PC-9 (cell line): ENCODE measurements around the gene TMEM208. TPM values are rescaled to one million over a fixed set of nuclear protein-coding genes. Genes with fewer than 3 reads are reported as not detected.

Source experiments
- BruUV-seq: library from RNA; stranded (reverse); fragments of 400-500 nt; replicated peaks from 2 replicates; lab custom pipeline; 2021; lab: Mats Ljungman, UMichigan
- CTCF ChIA-PET: fragments of 300-600 bp; sonication (Branson Sonifier 250); formaldehyde crosslinking; loops from one replicate; lab custom pipeline; 2022; ENCODE audit warnings: antibody characterized with exemption; lab: Charles Lee
- POLR2A ChIA-PET: fragments of 300-600 bp; sonication (Branson Sonifier 250); formaldehyde crosslinking; loops from one replicate; lab custom pipeline; 2022; ENCODE audit warnings: antibody characterized with exemption; ENCODE audit not compliant: unreplicated experiment; lab: Charles Lee
- DNase-seq, 2 experiments: peaks; one replicate each; pipeline versions ENCODE4 v3.0.0 to v3.0.0-alpha.2; 2015 to 2022; ENCODE audit warnings: mixed read lengths in 1 of 2
- H2AFZ ChIP-seq: fragments of 200-600 bp; sonication (generic); 2 replicates; pipeline ENCODE4 v1.8.1; 2017; ENCODE audit warnings: antibody characterized with exemption
- H3F3A ChIP-seq: fragments of 200-600 bp; sonication (generic); 2 replicates; pipeline ENCODE4 v1.8.1; 2017; ENCODE audit warnings: antibody characterized with exemption, mild to moderate bottlenecking, low read depth; ENCODE audit not compliant: insufficient read depth
- H3K27ac ChIP-seq: fragments of 200-600 bp; sonication (generic); 2 replicates; pipeline ENCODE4 v1.6.1; 2016; ENCODE audit warnings: mixed run types
- H3K27me3 ChIP-seq: fragments of 200-600 bp; sonication (generic); 2 replicates; pipeline ENCODE4 v1.6.1; 2016; ENCODE audit warnings: low read depth, mixed run types; ENCODE audit not compliant: insufficient read depth
- H3K36me3 ChIP-seq: fragments of 200-600 bp; sonication (generic); 2 replicates; pipeline ENCODE4 v1.6.1; 2016; ENCODE audit warnings: low read depth, mixed run types
- H3K4me1 ChIP-seq: fragments of 200-600 bp; sonication (generic); replicated peaks from 2 replicates; pipeline ENCODE4 v1.6.1; 2016; ENCODE audit warnings: mixed run types; ENCODE audit not compliant: insufficient read depth
- H3K4me2 ChIP-seq: fragments of 200-600 bp; sonication (generic); 2 replicates; pipeline ENCODE4 v1.6.1; 2017; ENCODE audit warnings: mixed run types
- H3K4me3 ChIP-seq: fragments of 200-600 bp; sonication (generic); 2 replicates; pipeline ENCODE4 v1.6.1; 2016; ENCODE audit warnings: mixed run types
- H3K79me2 ChIP-seq: fragments of 200-600 bp; sonication (generic); 2 replicates; pipeline ENCODE4 v1.6.1; 2017; ENCODE audit warnings: low read depth, mixed run types
- H3K9me2 ChIP-seq: fragments of 200-600 bp; sonication (generic); 2 replicates; pipeline ENCODE4 v1.8.1; 2017; ENCODE audit warnings: mild to moderate bottlenecking; ENCODE audit not compliant: insufficient read depth
- H3K9me3 ChIP-seq: fragments of 200-600 bp; sonication (generic); 2 replicates; pipeline ENCODE4 v1.8.1; 2016; ENCODE audit warnings: low read depth; ENCODE audit not compliant: insufficient read depth
- H4K20me1 ChIP-seq: fragments of 200-600 bp; sonication (generic); 2 replicates; pipeline ENCODE4 v1.8.1; 2017; ENCODE audit not compliant: insufficient read depth
- CTCF ChIP-seq: fragments of 200-600 bp; sonication (generic); conservative IDR thresholded peaks from 2 replicates; pipeline ENCODE4 v1.6.1; 2017; ENCODE audit warnings: mixed run types, antibody characterized with exemption, mild to moderate bottlenecking, moderate library complexity
- EZH2 ChIP-seq: fragments of 200-600 bp; sonication (generic); IDR thresholded peaks from 2 replicates; pipeline ENCODE4 v1.8.0; 2017; ENCODE audit warnings: antibody characterized with exemption, low read depth
- intact Hi-C: fragments of 100-400 bp; cut with micrococcal nuclease; formaldehyde crosslinking; loops from one replicate; pipeline ENCODE4 v1.10.0; 2022; ENCODE audit not compliant: unreplicated experiment
- total RNA-seq: library from RNA; stranded (reverse); gene quantifications from 2 replicates; pipeline ENCODE4 v1.2.3, GENCODE V29; 2021

The TMEM208 gene
- total RNA-seq, 1 experiment from 2014 or later: 39.5 TPM

- H3K9me3 ChIP-seq: no peaks in the 10 kb centered on the region
- TF ChIP-seq CTCF (no peak), EZH2 (no peak)
- intact Hi-C loops: no loop called here
- H2AFZ ChIP-seq: no peak overlapping the region
- peaks cover 41% of the 10 kb centered on the region for H3K4me1 ChIP-seq
- H3K79me2 ChIP-seq: peaks cover 18% of the 10 kb centered on the region
- H3K9me2 ChIP-seq: no peaks in the 10 kb centered on the region
- H3F3A ChIP-seq: peaks cover 20% of the 10 kb centered on the region; the same call in 1 of the 2 replicates
- CTCF ChIA-PET: no interaction called here
- no peak overlapping the region for H3K4me3 ChIP-seq
- peak in 1 of 2 experiments; percentile 27 for DNase-seq
- no peak overlapping the region for H3K27ac ChIP-seq
- peaks cover 6% of the 10 kb centered on the region; the same call in 1 of the 2 replicates for H4K20me1 ChIP-seq
- no peak overlapping the region for H3K4me2 ChIP-seq
- POLR2A ChIA-PET: no interaction called here
- no peaks in the 10 kb centered on the region for H3K27me3 ChIP-seq
- BruUV-seq: no TSS peak
- H3K36me3 ChIP-seq: no peaks in the 10 kb centered on the region
These were observed 38.1 kb upstream of the TMEM208 start for GRCh38 chr16:67188798-67189197.

GRCh38 chr16:67190041-67190440 lies 36.9 kb upstream of the TMEM208 start, which contains the start of gene EXOC3L1:
EXOC3L1 (minus strand) TSS chr16:67190136; CDS start chr16:67189676, 460 bp downstream.
- no peak within 1 kb of the TSS for H3K4me3 ChIP-seq
- BruUV-seq: no TSS peak
- H3K36me3 ChIP-seq: 0 out of 2 replicates have a peak, but pooled peaks cover 10% of the 10 kb centered on the region
- ChIA-PET CTCF (no interaction called here), POLR2A (interaction anchor here (0.5 kb wide), 1 partner anchor 18 kb away, joined by 3 read pairs; no protein-coding TSS in a partner anchor)
- no peak within 1 kb of the TSS for H3K27ac ChIP-seq
- no peaks in the 10 kb centered on the region for H3K9me3 ChIP-seq
- TF ChIP-seq EZH2 (no peak), CTCF (no peak)
- peaks cover 9% of the 10 kb centered on the region for H4K20me1 ChIP-seq
- DNase-seq: no peak
- H3K9me2 ChIP-seq: no peaks in the 10 kb centered on the region
- no peak within 1 kb of the TSS for H3K4me2 ChIP-seq
- intact Hi-C loops: loop anchor here (10.0 kb wide), 2 partner anchors 205 to 275 kb away; partner anchors contain the start of gene TPPP3
- peaks cover 28% of the 10 kb centered on the region for H3F3A ChIP-seq
- H3K79me2 ChIP-seq: peaks cover 30% of the 10 kb centered on the region
- H3K4me1 ChIP-seq: peaks cover 40% of the 10 kb centered on the region
- no peaks in the 10 kb centered on the region for H3K27me3 ChIP-seq
- no peak within 1 kb of the TSS for H2AFZ ChIP-seq

- no TSS peak for BruUV-seq
- peaks cover 29% of the 10 kb centered on the region for H3F3A ChIP-seq
- 0 out of 2 replicates have a peak overlapping the region, but pooled peaks have one; percentile 92 for H3K4me3 ChIP-seq
- no peaks in the 10 kb centered on the region for H3K27me3 ChIP-seq
- peaks cover 33% of the 10 kb centered on the region for H3K4me1 ChIP-seq
- no peak overlapping the region for H3K27ac ChIP-seq
- H3K4me2 ChIP-seq: peak overlapping the region; percentile 96; the same call in 1 of the 2 replicates
- no peak overlapping the region for H2AFZ ChIP-seq
- DNase-seq: no peak
- TF ChIP-seq EZH2 (no peak), CTCF (no peak)
- H3K79me2 ChIP-seq: peaks cover 36% of the 10 kb centered on the region
- CTCF ChIA-PET: no interaction called here
- intact Hi-C loops: loop anchor here (10.0 kb wide), 2 partner anchors 204 to 274 kb away; partner anchors contain the start of gene TPPP3
- POLR2A ChIA-PET: no interaction called here
- no peaks in the 10 kb centered on the region for H3K9me2 ChIP-seq
- no peaks in the 10 kb centered on the region for H3K9me3 ChIP-seq
- H3K36me3 ChIP-seq: peaks cover 15% of the 10 kb centered on the region; the same call in 1 of the 2 replicates
- peaks cover 9% of the 10 kb centered on the region for H4K20me1 ChIP-seq
These were observed 36.2 kb upstream of the TMEM208 start for GRCh38 chr16:67190448-67191399.
